ENCODE measurements around the gene ZNF837. TPM values are rescaled to one million over a fixed set of nuclear protein-coding genes. Genes with fewer than 3 reads are reported as not detected.
"Not testable (repeated sequence)": the region's sequence is repeated elsewhere in the genome, so short reads cannot be mapped to it uniquely, and the experiment has no call there.

Gene ZNF837
- total RNA-seq, 2 experiments from 2014 or later: 1.7 to 1.9 TPM

DNA sequence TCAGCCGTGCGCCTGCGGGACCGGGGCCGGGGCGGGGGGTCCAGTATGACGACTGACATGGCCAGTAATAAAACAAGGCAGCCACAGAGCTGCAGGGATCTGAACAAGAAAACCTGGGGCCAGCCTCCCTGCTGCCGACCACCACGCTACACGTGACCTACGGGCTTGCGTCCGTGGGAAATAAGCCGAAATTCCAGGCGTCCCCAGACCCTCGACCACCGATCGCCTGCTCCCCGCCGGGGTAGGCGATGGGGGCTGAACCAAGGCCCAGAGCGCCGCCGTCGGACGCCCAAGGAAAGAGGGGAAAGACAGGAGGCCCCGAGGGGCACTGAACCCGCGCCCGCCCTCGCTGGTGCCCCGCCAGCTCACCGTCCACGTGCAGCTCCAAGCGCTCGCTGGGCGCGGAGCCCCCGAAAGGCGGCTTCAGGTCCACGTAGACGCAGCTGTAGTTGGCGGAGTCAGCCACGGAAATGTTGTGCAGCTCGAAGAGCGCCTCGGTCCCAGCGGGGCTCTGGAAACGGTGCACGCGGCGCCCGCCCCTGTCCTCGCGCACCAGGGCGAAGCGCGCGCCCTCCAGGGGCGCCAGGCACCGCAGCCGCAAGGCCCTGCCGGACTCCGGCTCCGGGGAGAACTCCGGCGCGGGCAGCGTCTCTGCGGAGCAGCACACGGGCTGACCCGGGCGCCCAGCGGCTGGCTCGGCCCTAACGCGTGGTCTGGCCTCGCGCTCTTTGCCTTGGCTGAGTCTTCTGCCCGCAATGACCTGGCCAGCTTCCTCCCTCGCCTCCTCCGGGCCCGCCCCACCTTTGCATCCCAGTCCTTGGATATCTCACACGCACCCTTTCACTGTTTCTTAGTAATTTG, 30.6 kb downstream of the ZNF837 start:
- CTCF ChIA-PET: no interaction called here
- H3K27ac Mint-ChIP-seq: no peak overlapping the region
- no peak overlapping the region for H3K4me3 Mint-ChIP-seq
- DNase-seq: no peak
- peaks cover 9% of the 10 kb centered on the region for H3K36me3 Mint-ChIP-seq (ENCODE audit: low read depth)
- H3K9me3 Mint-ChIP-seq: no peaks in the 10 kb centered on the region
- intact Hi-C loops (cut with micrococcal nuclease): no loop called here
- H3K27me3 Mint-ChIP-seq (ENCODE audit: low read depth): peaks cover 5% of the 10 kb centered on the region
- H3K4me1 Mint-ChIP-seq (ENCODE audit: low read depth): peaks cover 25% of the 10 kb centered on the region

DNA sequence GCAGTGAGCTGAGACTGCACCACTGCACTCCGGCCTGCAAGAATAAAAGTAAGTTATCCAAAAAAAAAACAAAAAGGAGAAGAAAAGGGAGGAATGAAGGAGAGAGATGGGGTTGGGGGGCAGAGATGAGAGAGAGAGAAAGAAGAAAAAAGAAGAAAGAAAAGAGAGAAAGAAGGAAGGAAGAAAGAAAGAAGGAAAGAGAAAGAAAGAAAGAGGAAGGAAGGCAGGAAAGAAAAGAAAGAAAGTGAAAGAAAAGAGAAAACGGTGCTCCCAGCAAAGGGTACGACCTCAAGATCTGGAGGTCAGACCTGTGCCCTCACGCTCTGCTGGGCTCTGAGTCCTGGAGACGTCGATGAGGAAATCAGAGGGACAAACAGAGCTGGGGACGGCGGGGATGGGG, 31.2 kb downstream of the ZNF837 start:
- Mint-ChIP-seq H3K4me3 (no peak overlapping the region), H3K9me3 (no peaks in the 10 kb centered on the region), H3K4me1 (ENCODE audit: low read depth) (peaks cover 23% of the 10 kb centered on the region), H3K36me3 (ENCODE audit: low read depth) (peaks cover 9% of the 10 kb centered on the region), H3K27ac (no peak overlapping the region), H3K27me3 (ENCODE audit: low read depth) (peaks cover 5% of the 10 kb centered on the region)
- DNase-seq: no peak
- intact Hi-C loops (cut with micrococcal nuclease): no loop called here
- CTCF ChIA-PET: no interaction called here

DNA sequence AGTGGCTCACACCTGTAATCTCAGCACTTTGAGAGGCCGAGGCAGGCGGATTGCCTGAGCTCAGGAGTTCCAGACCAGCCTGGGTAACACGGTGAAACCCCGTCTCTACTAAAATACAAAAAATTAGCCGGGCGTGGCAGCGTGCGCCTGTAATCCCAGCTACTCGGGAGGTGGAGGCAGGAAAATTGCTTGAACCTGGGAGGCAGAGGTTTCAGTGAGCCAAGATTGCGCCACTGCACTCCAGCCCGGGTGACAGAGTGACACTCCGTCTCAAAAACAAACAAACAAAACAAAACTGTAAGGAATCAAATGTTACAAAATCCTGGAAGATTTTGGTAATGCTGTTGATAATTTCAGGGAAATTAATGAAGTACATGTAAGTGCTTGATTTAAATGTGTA, 32.8 kb downstream of the ZNF837 start:
- DNase-seq; H3K27ac Mint-ChIP-seq; H3K27me3 Mint-ChIP-seq (ENCODE audit: low read depth); H3K9me3 Mint-ChIP-seq; H3K36me3 Mint-ChIP-seq (ENCODE audit: low read depth); intact Hi-C loops (cut with micrococcal nuclease): not testable (repeated sequence)
- CTCF ChIA-PET: interaction anchor here (0.6 to 0.7 kb wide), 2 partner anchors 120 to 129 kb away, joined by 3 to 4 read pairs; no protein-coding TSS in a partner anchor
- Mint-ChIP-seq H3K4me1 (ENCODE audit: low read depth) (peaks cover 23% of the 10 kb centered on the region), H3K4me3 (peak overlapping the region; percentile 87)

DNA sequence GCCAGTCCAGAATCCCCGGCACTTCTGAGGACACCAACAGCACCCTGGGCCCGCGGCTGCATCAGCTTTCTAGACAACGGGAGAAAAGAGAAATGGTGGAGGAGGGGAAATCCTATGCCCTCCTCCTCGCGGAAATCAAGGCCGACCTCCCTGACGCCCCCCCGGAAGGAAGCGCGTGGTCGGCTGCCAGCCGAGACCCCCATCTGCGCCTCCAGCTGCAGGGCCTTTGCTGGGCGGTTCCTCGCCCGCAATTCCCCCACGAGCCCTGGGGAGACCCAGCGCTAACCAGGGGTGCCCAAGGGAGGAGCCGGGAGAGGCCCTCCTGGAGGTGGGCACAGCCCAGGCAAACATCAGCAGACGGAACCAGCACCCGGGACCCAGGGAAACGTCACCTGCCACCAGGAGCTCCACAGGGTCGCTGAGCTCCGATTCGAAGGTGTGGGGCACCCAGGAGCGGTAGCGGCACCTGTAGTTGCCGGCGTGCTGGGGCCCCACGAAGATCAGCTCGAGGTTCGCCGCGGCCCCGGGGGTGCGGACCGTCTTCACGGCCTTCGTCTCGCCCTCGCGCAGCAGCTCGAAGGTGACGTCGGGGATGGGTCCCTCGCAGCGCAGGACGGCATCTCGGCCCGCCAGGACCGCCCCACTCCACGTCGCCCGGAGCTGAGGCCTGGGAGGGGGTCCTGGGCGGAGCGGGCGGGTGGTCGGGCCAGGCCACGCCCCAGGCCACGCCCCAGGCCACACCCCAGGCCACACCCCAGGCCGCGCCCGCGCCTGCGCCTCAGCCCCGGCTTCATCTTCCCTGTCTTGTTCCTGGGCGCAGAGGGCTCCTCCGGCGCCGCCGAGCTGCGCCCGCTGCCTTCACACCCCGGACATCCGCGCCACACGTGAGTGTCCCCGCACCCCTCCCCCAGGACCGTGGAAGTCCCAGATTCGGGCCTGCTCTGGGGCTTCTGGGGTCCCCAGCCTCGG, 33.6 kb downstream of the ZNF837 start:
- CTCF ChIA-PET: no interaction called here
- peak overlapping the region; percentile 87 for H3K4me3 Mint-ChIP-seq
- H3K27me3 Mint-ChIP-seq (ENCODE audit: low read depth): peaks cover 5% of the 10 kb centered on the region
- H3K36me3 Mint-ChIP-seq (ENCODE audit: low read depth): peaks cover 6% of the 10 kb centered on the region
- peak; percentile 69 for DNase-seq
- peak overlapping the region; percentile 21 for H3K27ac Mint-ChIP-seq
- peaks cover 23% of the 10 kb centered on the region for H3K4me1 Mint-ChIP-seq (ENCODE audit: low read depth)
- intact Hi-C loops (cut with micrococcal nuclease): loop anchor here (1.0 kb wide), 1 partner anchor 15 kb away; the partner anchor contains the start of gene ZNF497
- H3K9me3 Mint-ChIP-seq: peaks cover 1% of the 10 kb centered on the region

DNA sequence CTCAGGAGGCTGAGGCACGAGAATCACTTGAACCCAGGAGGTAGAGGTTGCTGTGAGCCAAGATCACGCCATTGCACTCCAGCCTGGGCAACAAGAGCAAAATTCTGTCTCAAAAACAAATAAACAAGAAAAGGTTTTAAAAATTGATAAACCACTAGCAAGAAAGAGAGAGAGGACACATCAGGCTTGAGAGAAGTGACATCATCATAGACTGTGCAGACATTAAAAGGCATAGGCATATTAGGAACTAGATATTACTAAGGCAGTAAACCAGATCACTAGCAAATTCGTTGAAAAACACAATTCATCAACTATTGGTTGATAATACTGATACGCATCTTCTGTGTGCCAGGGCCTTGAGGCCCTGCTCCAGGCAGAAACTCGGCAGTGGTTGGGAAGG, 35.3 kb downstream of the ZNF837 start:
- peaks cover 3% of the 10 kb centered on the region for H3K27me3 Mint-ChIP-seq (ENCODE audit: low read depth)
- peak overlapping the region; percentile 68 for H3K4me3 Mint-ChIP-seq
- no peak for DNase-seq
- intact Hi-C loops (cut with micrococcal nuclease): no loop called here
- H3K4me1 Mint-ChIP-seq (ENCODE audit: low read depth): peaks cover 23% of the 10 kb centered on the region
- peaks cover 11% of the 10 kb centered on the region for H3K36me3 Mint-ChIP-seq (ENCODE audit: low read depth)
- H3K27ac Mint-ChIP-seq: no peak overlapping the region
- peaks cover 1% of the 10 kb centered on the region for H3K9me3 Mint-ChIP-seq
- CTCF ChIA-PET: no interaction called here

DNA sequence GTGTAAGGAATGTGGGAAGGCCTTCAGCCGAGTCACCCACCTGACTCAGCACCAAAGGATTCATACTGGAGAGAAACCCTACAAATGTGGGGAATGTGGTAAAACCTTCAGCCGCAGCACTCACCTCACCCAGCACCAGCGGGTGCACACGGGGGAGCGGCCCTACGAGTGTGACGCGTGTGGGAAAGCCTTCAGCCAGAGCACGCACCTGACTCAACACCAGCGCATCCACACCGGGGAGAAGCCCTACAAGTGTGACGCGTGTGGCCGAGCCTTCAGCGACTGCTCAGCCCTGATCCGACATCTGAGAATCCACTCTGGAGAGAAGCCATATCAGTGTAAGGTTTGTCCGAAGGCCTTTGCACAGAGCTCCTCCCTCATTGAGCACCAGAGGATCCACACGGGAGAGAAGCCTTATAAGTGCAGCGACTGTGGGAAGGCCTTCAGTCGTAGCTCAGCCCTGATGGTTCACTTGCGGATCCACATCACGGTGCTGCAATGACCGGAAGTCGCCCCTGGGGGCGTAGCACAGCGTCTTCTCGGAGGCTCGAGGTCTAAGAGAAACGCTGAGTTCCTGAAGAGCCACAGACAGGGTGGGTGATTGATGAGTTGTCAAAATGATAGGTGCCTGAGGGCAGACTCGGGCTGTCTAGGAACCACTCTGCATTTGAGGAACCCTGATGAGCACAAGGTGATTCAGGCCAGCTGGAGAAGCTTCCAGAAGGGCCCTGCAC, 41.8 kb downstream of the ZNF837 start:
- no peak overlapping the region for H3K27ac Mint-ChIP-seq
- DNase-seq: no peak
- H3K4me3 Mint-ChIP-seq: no peak overlapping the region
- H3K9me3 Mint-ChIP-seq: peaks cover 13% of the 10 kb centered on the region
- no peaks in the 10 kb centered on the region for H3K27me3 Mint-ChIP-seq (ENCODE audit: low read depth)
- peaks cover 37% of the 10 kb centered on the region for H3K36me3 Mint-ChIP-seq (ENCODE audit: low read depth)
- CTCF ChIA-PET: no interaction called here
- H3K4me1 Mint-ChIP-seq (ENCODE audit: low read depth): no peaks in the 10 kb centered on the region
- intact Hi-C loops (cut with micrococcal nuclease): no loop called here

DNA sequence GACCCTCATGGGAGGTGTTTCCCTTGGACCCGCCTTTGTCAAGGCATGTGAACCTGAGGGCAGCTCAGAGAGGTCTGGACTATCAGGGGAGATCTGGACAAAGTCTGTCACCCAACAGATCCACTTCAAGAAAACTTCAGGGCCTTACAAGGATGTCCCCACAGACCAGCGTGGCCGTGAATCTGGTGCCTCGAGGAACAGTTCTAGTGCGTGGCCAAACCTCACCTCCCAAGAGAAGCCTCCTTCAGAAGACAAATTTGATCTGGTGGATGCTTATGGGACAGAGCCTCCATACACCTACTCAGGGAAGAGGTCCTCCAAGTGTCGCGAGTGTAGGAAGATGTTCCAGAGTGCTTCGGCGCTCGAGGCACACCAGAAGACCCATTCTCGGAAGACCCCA, 42.5 kb downstream of the ZNF837 start:
- CTCF ChIA-PET: no interaction called here
- no peak for DNase-seq
- no peaks in the 10 kb centered on the region for H3K4me1 Mint-ChIP-seq (ENCODE audit: low read depth)
- H3K4me3 Mint-ChIP-seq: no peak overlapping the region
- no peaks in the 10 kb centered on the region for H3K27me3 Mint-ChIP-seq (ENCODE audit: low read depth)
- intact Hi-C loops (cut with micrococcal nuclease): no loop called here
- H3K9me3 Mint-ChIP-seq: peaks cover 11% of the 10 kb centered on the region
- peaks cover 37% of the 10 kb centered on the region for H3K36me3 Mint-ChIP-seq (ENCODE audit: low read depth)
- H3K27ac Mint-ChIP-seq: no peak overlapping the region

DNA sequence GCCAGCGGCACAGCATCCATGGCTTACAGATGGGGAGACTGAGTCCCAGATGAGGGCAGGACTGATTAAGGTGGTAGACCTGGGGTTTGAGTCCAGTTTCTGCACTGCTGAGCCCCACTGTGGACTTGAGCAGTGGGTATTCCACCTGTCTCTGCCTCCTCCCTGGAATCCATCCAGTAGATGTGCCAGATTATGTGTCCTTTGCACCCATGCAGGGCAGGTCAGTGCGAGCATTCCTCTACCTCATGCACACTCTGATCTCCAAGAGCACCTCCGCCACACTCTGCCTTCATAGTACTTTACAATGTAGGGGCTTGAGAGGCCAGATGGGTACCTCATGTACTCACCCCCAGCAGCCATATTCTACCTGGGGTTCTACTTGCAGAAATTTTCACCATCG, 44.0 kb downstream of the ZNF837 start:
- H3K4me3 Mint-ChIP-seq: no peak overlapping the region
- DNase-seq: no peak
- peaks cover 11% of the 10 kb centered on the region for H3K9me3 Mint-ChIP-seq
- intact Hi-C loops (cut with micrococcal nuclease): no loop called here
- CTCF ChIA-PET: no interaction called here
- no peaks in the 10 kb centered on the region for H3K27me3 Mint-ChIP-seq (ENCODE audit: low read depth)
- H3K4me1 Mint-ChIP-seq (ENCODE audit: low read depth): no peaks in the 10 kb centered on the region
- H3K27ac Mint-ChIP-seq: no peak overlapping the region
- peaks cover 37% of the 10 kb centered on the region for H3K36me3 Mint-ChIP-seq (ENCODE audit: low read depth)

DNA sequence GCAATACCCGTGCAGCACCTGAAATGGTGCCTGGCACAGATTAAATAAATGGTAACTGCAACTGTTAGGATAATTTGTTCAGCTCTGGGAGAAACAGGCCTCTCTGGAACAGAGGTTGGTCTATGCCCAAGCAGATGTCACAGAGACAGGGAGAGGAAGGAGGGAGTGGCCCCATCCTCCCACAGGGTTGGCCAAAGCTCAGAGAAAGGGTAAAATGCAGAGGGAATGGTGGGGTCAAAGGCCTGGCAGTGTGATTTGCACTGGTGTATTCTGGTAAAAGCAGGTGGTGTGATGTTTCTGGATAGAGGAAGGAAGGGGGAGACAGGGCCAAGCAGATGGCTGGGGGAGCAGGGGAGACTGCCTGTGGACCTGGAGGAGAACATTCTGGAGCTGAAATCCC, 44.6 kb downstream of the ZNF837 start:
- peaks cover 11% of the 10 kb centered on the region for H3K9me3 Mint-ChIP-seq
- peaks cover 34% of the 10 kb centered on the region for H3K36me3 Mint-ChIP-seq (ENCODE audit: low read depth)
- CTCF ChIA-PET: no interaction called here

DNA sequence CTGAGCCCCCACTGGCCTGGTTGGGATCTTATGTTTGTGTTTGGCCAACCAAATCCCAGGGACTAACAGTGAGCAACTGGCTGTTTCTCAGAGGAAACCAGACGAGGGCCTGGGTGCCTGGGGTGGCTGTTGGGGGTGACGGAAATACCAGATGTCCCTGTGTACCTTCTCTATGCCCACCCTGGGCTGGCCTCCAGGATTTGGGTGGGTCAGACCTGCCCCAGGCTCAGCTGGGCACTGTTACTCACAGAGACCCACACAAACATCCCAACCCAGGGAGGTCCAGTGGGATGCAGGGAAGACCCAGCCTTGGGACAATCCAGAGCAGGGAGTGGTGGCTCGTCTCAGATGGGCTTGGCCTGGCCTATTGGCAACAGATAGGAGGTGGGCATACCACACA, 45.2 kb downstream of the ZNF837 start:
- H3K4me3 Mint-ChIP-seq: no peak overlapping the region
- CTCF ChIA-PET: no interaction called here

More for the DNA sequence above, 44.6 kb downstream of the ZNF837 start:
- H3K27me3 Mint-ChIP-seq (ENCODE audit: low read depth): no peaks in the 10 kb centered on the region
- no peak overlapping the region for H3K4me3 Mint-ChIP-seq
- H3K27ac Mint-ChIP-seq: no peak overlapping the region
- DNase-seq: no peak
- no peaks in the 10 kb centered on the region for H3K4me1 Mint-ChIP-seq (ENCODE audit: low read depth)
- intact Hi-C loops (cut with micrococcal nuclease): no loop called here

DNA sequence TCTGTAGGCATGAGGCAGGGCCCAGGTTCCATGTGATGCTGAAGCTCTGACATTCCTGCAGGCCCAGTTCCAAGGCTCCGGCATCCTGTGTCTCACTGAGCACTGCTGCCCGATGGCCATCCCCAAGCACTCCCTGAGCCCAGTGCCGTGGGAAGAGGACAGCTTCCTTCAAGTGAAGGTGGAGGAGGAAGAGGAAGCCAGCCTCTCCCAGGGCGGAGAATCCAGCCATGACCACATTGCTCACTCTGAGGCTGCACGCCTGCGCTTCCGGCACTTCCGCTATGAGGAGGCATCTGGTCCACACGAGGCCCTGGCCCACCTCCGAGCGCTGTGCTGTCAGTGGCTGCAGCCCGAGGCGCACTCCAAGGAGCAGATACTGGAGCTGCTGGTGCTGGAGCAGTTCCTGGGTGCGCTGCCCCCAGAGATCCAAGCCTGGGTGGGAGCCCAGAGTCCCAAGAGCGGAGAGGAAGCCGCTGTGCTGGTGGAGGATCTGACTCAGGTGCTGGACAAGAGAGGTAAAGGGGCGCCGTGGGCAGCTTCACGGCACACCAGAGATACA, 46.1 kb downstream of the ZNF837 start:
- no peak for DNase-seq
- peaks cover 25% of the 10 kb centered on the region for H3K36me3 Mint-ChIP-seq (ENCODE audit: low read depth)
- no peak overlapping the region for H3K27ac Mint-ChIP-seq
- CTCF ChIA-PET: no interaction called here
- H3K27me3 Mint-ChIP-seq (ENCODE audit: low read depth): no peaks in the 10 kb centered on the region
- no peak overlapping the region for H3K4me3 Mint-ChIP-seq
- H3K9me3 Mint-ChIP-seq: peaks cover 11% of the 10 kb centered on the region
- intact Hi-C loops (cut with micrococcal nuclease): no loop called here
- no peaks in the 10 kb centered on the region for H3K4me1 Mint-ChIP-seq (ENCODE audit: low read depth)

More for the DNA sequence above, 45.2 kb downstream of the ZNF837 start:
- Mint-ChIP-seq H3K4me1 (ENCODE audit: low read depth) (no peaks in the 10 kb centered on the region), H3K36me3 (ENCODE audit: low read depth) (peaks cover 31% of the 10 kb centered on the region), H3K27me3 (ENCODE audit: low read depth) (no peaks in the 10 kb centered on the region), H3K9me3 (peaks cover 11% of the 10 kb centered on the region), H3K27ac (no peak overlapping the region)
- no peak for DNase-seq
- intact Hi-C loops (cut with micrococcal nuclease): no loop called here

DNA sequence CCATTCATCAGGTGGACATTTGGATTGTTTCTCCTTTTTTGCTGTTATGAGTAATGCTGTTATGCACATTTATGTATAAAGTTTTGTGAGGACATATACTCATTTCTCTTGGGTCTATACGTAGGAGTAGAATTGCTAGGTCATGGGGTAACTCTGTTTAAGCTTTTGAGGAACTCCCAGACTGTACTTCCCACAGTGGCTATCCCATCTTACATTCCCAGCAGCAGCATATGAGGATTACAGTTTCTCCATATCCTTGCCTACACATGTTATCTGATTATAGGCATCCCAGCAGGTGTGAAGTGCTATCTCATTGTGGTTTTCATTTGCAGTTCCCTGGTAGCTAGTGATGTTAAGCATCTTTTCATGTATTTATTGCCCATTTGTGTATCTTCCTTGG, 48.1 kb downstream of the ZNF837 start:
- Mint-ChIP-seq H3K27ac (no peak overlapping the region), H3K27me3 (ENCODE audit: low read depth) (no peaks in the 10 kb centered on the region), H3K9me3 (no peaks in the 10 kb centered on the region), H3K4me3 (no peak overlapping the region), H3K36me3 (ENCODE audit: low read depth) (peaks cover 7% of the 10 kb centered on the region), H3K4me1 (ENCODE audit: low read depth) (no peaks in the 10 kb centered on the region)
- CTCF ChIA-PET: interaction anchor here (0.6 kb wide), 1 partner anchor 111 kb away, joined by 3 read pairs; no protein-coding TSS in a partner anchor
- intact Hi-C loops (cut with micrococcal nuclease): no loop called here
- DNase-seq: no peak

All from activated naive CD4-positive, alpha-beta T cell treated with anti-CD3 and anti-CD28 coated beads for 36 hours (primary cell).